Gastroesophageal sphincter (tissue), 4 donors: ENCODE measurements around the gene RCSD1. TPM values are rescaled to one million over a fixed set of nuclear protein-coding genes. Genes with fewer than 3 reads are reported as not detected.

Source experiments
- ATAC-seq: fragments of 150-250 bp; one replicate; pipeline ENCODE4 v1.9.1; 2016; ENCODE audit warnings: mild to moderate bottlenecking, moderate library complexity
- H3K27ac ChIP-seq, 4 donors: fragments of 200-600 bp; sonication (generic) in 3 of 4; 1 replicate in 3 of 4; 2 replicates in 1 of 4; pipeline ENCODE4 v1.5.1; 2016 to 2019
- H3K27me3 ChIP-seq: fragments of 200-600 bp; sonication (generic); one replicate; pipeline ENCODE4 v1.5.1; 2019
- H3K36me3 ChIP-seq, 2 donors: fragments of 200-600 bp; sonication (generic); one replicate each; pipeline ENCODE4 v1.5.1; 2019; ENCODE audit warnings: control low read depth in 1 of 2
- H3K4me1 ChIP-seq, 3 donors: fragments of 200-600 bp; sonication (generic); 1 replicate in 2 of 3; 2 replicates in 1 of 3; pipeline ENCODE4 v1.5.1; 2016 to 2019; ENCODE audit warnings: control low read depth in 2 of 3
- H3K4me3 ChIP-seq, 2 donors: fragments of 200-600 bp; sonication (generic); one replicate each; pipeline ENCODE4 v1.5.1; 2019; ENCODE audit warnings: mild to moderate bottlenecking in 1 of 2, moderate library complexity in 1 of 2
- H3K9me3 ChIP-seq, 3 donors: fragments of 200-600 bp; sonication (generic); one replicate each; pipeline ENCODE4 v1.5.1; 2017 to 2019; ENCODE audit warnings: control low read depth in 2 of 3
- CTCF ChIP-seq, 4 experiments: fragments of 200-600 bp in 2 of 4; fragments of 450-650 bp in 2 of 4; sonication (generic) in 1 of 4; IDR thresholded peaks; one replicate each; pipeline ENCODE4 v1.5.1; 2017 to 2019; ENCODE audit warnings: antibody characterized with exemption in 4 of 4, mild to moderate bottlenecking in 2 of 4, moderate library complexity in 2 of 4
- EP300 ChIP-seq: sonication (generic); formaldehyde crosslinking; IDR thresholded peaks from one replicate; pipeline ENCODE4 v1.6.1; 2017; ENCODE audit warnings: antibody characterized with exemption, mild to moderate bottlenecking
- POLR2A ChIP-seq, 2 donors: fragments of 450-650 bp; IDR thresholded peaks; one replicate each; pipeline ENCODE4 v1.6.1; 2017; ENCODE audit warnings: antibody characterized with exemption in 2 of 2, mild to moderate bottlenecking in 2 of 2, moderate library complexity in 1 of 2
- POLR2AphosphoS5 ChIP-seq: sonication (generic); formaldehyde crosslinking; IDR thresholded peaks from one replicate; pipeline ENCODE4 v1.6.1; 2017; ENCODE audit warnings: antibody characterized with exemption
- WGBS, 2 donors: methylation state at CpG; one replicate each; pipeline ENCODE4 v1.1.5; 2018; ENCODE audit warnings: low coverage in 1 of 2; 5-methylcytosine and 5-hydroxymethylcytosine counted together
- total RNA-seq, 4 donors: library from RNA; depleted of rRNA; stranded (reverse); fragments of >200 nt; gene quantifications; one replicate each; pipeline ENCODE4 v1.1.0, GENCODE V29; 2016

Gene RCSD1
- total RNA-seq, 4 donors from 2014 or later: 14.5 to 20.6 (median 17.3) TPM

GRCh38 chr1:167726008-167726407 lies 96.0 kb downstream of the RCSD1 start:
- Histone ChIP-seq H3K4me3 (no peak overlapping the region), H3K27ac (peak overlapping the region in 2 of 4 donors; percentile 20 to 21), H3K27me3 (no peaks in the 10 kb centered on the region), H3K36me3 (peaks cover 0 to 9% of the 10 kb centered on the region in 2 donors), H3K9me3 (no peaks in the 10 kb centered on the region), H3K4me1 (peaks cover 0 to 60% (median 8%) of the 10 kb centered on the region in 3 donors)
- 44 to 60% methylated on average over 1 of the region's 1 CpG for WGBS, 2 donors
- no peak for ATAC-seq
- TF ChIP-seq CTCF (IDR thresholded peaks at IDR 0.05) (no peak), POLR2AphosphoS5 (no peak), POLR2A (IDR thresholded peaks at IDR 0.05) (no peak), EP300 (no peak)

- Histone ChIP-seq H3K4me3 (no peak overlapping the region), H3K9me3 (no peaks in the 10 kb centered on the region), H3K27me3 (no peaks in the 10 kb centered on the region), H3K4me1 (peaks cover 0 to 39% (median 1%) of the 10 kb centered on the region in 3 donors), H3K36me3 (peaks cover 0 to 17% of the 10 kb centered on the region in 2 donors), H3K27ac (no peak overlapping the region)
- no peak for ATAC-seq
- TF ChIP-seq POLR2AphosphoS5 (no peak), POLR2A (IDR thresholded peaks at IDR 0.05) (no peak), EP300 (no peak), CTCF (IDR thresholded peaks at IDR 0.05) (no peak)
- WGBS, 2 donors: 82 to 91% methylated on average over 4 to 8 of the region's 8 CpGs
Measured at GRCh38 chr1:167728818-167729410, 98.9 kb downstream of the RCSD1 start.

GRCh38 chr1:167734227-167734626 lies 104.2 kb downstream of the RCSD1 start:
- WGBS, 2 donors: 80 to 100% methylated on average over 1 to 3 of the region's 4 CpGs
- no peak for ATAC-seq
- Histone ChIP-seq H3K27ac (no peak overlapping the region), H3K27me3 (no peaks in the 10 kb centered on the region), H3K36me3 (peaks cover 0 to 17% of the 10 kb centered on the region in 2 donors), H3K9me3 (no peaks in the 10 kb centered on the region), H3K4me3 (no peak overlapping the region), H3K4me1 (peaks cover 0 to 15% (median 0%) of the 10 kb centered on the region in 3 donors)
- TF ChIP-seq EP300 (no peak), CTCF (IDR thresholded peaks at IDR 0.05) (no peak), POLR2AphosphoS5 (no peak), POLR2A (IDR thresholded peaks at IDR 0.05) (no peak)

- H3K4me1 ChIP-seq: peaks cover 0 to 15% (median 4%) of the 10 kb centered on the region in 3 donors
- TF ChIP-seq POLR2A (IDR thresholded peaks at IDR 0.05): no peak
- no peak for TF ChIP-seq CTCF (IDR thresholded peaks at IDR 0.05)
- no peak for TF ChIP-seq EP300
- TF ChIP-seq POLR2AphosphoS5: no peak
- no peak for ATAC-seq
- no peak overlapping the region for H3K4me3 ChIP-seq
- H3K27me3 ChIP-seq: no peaks in the 10 kb centered on the region
- WGBS, 2 donors: 93 to 100% methylated on average over 1 of the region's 1 CpG
- no peaks in the 10 kb centered on the region for H3K9me3 ChIP-seq
- H3K36me3 ChIP-seq: peaks cover 0 to 17% of the 10 kb centered on the region in 2 donors
- H3K27ac ChIP-seq: no peak overlapping the region
Measured at GRCh38 chr1:167734841-167735240, 104.8 kb downstream of the RCSD1 start.

GRCh38 chr1:167737169-167737568 lies 107.1 kb downstream of the RCSD1 start:
- Histone ChIP-seq H3K36me3 (no peaks in the 10 kb centered on the region), H3K27ac (no peak overlapping the region), H3K9me3 (no peaks in the 10 kb centered on the region), H3K27me3 (no peaks in the 10 kb centered on the region), H3K4me1 (peaks cover 0 to 15% (median 4%) of the 10 kb centered on the region in 3 donors), H3K4me3 (no peak overlapping the region)
- 57 to 63% methylated on average over 4 of the region's 4 CpGs for WGBS, 2 donors
- TF ChIP-seq CTCF (IDR thresholded peaks at IDR 0.05): no peak
- TF ChIP-seq EP300: no peak
- no peak for TF ChIP-seq POLR2AphosphoS5
- TF ChIP-seq POLR2A (IDR thresholded peaks at IDR 0.05): no peak
- ATAC-seq: no peak
